KBM-7 (cell line): Measurements from ENCODE around the gene TRIM17.

Experiments
- DNase-seq: peaks from one replicate; pipeline ENCODE4 v3.0.0-alpha.2; 2015
- in situ Hi-C: fragments of 300-500 bp; cut with MboI; formaldehyde crosslinking; loops from 2 replicates; pipeline ENCODE4 v1.14.3; 2020; ENCODE audit warnings: low sequenced_read_pairs, low pct_unique_long_range_greater_than_20kb, mixed read lengths

The TRIM17 gene

GRCh38 chr1:228393268-228393701 lies 23.4 kb downstream of the TRIM17 start:
- DNase-seq = peak; percentile 21
- in situ Hi-C loops = no loop called here

DNA sequence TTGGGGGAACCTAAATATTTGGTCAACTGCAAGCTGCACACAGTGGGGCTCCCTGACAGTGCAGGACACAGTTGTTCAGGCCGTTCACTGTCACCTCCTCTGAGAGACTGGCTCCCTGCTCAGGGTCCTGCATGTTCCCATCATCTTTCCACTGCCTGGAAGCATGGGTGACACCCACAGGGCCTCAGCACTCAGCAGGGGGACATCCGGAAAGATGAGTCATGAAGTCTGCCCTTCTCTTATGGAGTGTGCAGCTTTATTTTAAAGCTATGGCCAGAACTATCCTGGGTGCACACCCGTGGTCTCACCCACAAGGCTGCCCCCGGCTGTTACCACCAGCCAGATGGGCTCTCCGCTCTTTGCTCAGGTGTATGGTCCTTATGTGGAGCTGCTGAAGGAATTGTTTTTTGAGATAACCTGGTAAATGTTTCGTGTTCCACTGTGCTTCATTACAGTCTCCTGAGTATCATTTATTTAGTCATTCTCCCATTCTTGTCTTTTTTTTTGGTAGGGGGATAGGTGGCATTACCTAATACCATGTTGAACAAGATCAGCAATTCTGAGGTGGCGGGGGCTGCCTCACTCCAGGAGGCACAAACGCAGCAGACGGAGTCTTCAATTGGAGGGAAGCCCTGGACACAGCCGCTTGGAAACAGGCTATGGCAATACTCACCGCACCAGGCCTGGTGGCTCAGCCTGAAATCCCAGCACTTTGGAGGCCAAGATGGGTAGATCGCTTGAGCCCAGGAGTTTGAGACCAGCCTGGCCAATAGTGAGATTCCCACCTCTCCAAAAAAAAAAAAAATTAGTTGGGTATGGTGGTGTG lies 24.3 kb downstream of the TRIM17 start:
- in situ Hi-C loops = no loop called here
- no peak for DNase-seq

GRCh38 chr1:228391411-228392020 lies 25.1 kb downstream of the TRIM17 start:
- in situ Hi-C loops = no loop called here
- DNase-seq = no peak

DNA sequence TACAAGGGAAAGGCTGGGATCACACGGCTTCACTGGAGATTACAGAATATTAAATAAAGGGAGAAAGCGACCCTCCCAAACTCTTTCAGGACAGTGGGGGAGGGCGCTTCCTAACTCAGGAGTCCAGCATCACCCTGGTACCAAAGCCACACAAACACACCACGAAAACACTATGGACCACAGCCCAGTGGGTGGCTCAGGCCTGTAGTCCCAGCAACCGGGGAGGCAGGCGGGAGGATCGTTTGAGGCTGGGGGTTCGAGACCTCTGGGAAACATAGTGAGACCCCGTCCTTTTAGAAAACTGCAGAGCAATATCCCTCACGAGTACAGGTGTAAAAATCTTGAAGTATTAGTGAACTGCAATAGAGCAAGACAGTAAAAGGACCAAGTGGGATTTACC lies 26.0 kb downstream of the TRIM17 start:
- in situ Hi-C loops = no loop called here
- no peak for DNase-seq

- DNase-seq = no peak
- in situ Hi-C loops = no loop called here
These were observed 29.3 kb downstream of the TRIM17 start for GRCh38 chr1:228387321-228387720.

- in situ Hi-C loops = no loop called here
- no peak for DNase-seq
These were observed 31.4 kb downstream of the TRIM17 start for GRCh38 chr1:228385232-228385631.

GRCh38 chr1:228383773-228384172 lies 32.9 kb downstream of the TRIM17 start:
- in situ Hi-C loops = no loop called here
- DNase-seq = no peak

GRCh38 chr1:228381356-228381755 lies 35.3 kb downstream of the TRIM17 start:
- in situ Hi-C loops = no loop called here
- DNase-seq = no peak

- in situ Hi-C loops = no loop called here
- DNase-seq = no peak
These were observed 37.0 kb downstream of the TRIM17 start for GRCh38 chr1:228379666-228380065.

GRCh38 chr1:228378873-228379460 lies 37.7 kb downstream of the TRIM17 start:
- peak; percentile 34 for DNase-seq
- in situ Hi-C loops = no loop called here

DNA sequence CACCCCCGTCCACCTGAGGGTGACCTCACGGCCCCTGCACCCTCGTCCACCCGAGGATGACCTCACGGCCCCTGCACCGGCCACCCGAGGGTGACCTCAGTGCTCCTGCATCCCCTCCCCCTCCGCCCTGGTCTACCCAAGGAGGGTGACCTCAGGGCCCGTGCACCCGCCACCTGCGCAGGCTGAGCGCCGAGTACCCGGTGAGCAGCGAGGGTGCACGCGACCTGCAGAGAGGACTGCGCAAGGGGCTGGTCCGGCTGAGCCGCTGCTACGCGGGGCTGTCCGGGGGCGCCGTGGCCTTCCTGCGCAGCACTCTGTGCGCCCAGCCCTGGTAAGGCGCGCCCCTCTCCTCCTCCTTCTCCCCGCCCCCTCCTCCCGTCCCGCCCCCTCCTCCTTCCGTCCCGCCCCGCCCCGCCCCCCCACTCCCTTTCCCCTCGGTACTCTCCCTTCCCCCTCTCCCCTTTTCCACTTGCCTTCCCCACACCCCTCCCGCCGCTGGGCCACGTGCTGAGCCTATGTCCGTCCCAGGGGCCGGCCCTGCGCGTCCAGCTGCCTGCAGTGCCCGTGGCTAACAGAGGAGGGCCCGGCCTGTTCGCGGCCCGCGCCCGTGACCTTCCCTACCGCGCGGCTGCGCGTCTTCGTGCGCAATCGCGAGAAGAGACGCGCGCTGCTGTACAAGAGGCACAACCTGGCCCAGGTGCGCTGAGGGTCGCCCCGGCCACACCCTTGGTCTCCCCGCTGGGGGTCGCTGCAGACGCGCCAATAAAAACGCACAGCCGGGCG lies 38.4 kb downstream of the TRIM17 start:
- in situ Hi-C loops = no loop called here
- DNase-seq = peak; percentile 85

DNA sequence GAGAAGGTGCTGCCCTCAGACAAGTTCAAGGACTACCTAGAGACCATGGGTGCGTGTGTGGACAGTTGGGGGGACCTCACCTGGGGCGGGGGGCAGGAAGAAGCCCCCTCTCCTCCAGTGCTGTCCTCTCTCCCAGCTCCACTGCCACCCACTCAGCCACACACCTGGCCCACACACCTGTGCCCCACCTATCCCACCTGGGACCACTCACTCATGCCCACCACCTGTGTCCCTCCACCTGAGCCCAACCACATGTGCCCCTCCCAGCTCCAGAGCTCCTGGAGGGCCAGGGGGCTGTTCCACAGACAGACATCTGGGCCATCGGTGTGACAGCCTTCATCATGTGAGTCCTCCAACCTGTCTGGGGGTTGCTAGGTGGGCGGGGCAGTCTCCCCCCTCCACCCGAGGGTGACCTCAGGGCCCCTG lies 39.0 kb downstream of the TRIM17 start:
- in situ Hi-C loops = no loop called here
- DNase-seq = no peak

DNA sequence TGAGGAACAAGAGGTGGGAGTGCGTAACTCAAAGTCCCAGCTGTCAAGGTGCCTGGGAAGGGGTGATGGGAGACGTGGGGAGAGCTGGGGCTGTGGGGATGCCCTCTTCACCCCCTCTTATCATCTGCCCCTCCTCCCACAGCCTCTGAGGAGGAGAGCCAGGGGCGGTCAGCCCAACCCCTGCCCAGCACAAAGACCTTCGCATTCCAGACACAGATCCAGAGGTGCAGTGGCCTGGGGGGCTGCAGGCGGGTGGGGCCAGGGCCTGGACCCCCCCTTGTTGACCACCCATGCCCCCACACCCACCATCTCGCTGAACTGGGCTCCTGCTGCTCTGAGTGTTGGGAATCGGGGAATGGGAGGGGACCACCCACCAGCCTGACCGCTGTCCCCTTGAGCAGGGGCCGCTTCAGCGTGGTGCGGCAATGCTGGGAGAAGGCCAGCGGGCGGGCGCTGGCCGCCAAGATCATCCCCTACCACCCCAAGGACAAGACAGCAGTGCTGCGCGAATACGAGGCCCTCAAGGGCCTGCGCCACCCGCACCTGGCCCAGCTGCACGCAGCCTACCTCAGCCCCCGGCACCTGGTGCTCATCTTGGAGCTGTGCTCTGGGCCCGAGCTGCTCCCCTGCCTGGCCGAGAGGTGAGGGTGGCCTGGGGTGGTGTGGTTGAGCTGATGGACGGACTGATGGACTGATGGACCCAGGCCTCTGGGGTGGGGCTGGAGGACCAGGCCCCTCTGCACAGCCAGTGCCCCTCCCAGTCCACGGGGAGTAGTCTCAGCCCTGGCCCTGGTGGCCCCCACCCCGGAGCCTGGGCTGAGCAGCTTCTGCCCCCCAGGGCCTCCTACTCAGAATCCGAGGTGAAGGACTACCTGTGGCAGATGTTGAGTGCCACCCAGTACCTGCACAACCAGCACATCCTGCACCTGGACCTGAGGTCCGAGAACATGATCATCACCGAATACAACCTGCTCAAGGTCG lies 39.7 kb downstream of the TRIM17 start:
- DNase-seq = no peak
- in situ Hi-C loops = no loop called here

DNA sequence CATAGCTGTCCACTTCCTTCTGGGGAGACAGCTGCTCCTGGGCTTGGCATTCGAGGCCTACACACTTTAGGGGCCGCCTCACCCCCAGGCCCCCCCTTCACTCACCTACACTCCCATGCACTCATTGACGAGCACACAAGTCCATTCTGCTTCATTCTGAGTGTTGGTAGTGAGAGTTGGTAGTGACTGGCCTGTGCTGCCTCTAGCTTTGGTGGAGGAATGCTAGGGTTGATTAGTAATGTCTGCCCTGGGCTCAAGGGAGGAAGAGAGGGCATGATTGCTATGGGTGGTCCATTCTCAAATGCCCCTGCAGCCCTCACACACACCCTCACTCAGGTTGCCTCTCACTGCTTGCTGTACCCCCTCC lies 40.4 kb downstream of the TRIM17 start:
- in situ Hi-C loops = no loop called here
- no peak for DNase-seq

GRCh38 chr1:228375578-228376261 lies 40.9 kb downstream of the TRIM17 start:
- in situ Hi-C loops = no loop called here
- DNase-seq = no peak

GRCh38 chr1:228374711-228375577 lies 41.7 kb downstream of the TRIM17 start:
- no peak for DNase-seq
- in situ Hi-C loops = no loop called here
